GM21619 (cell line): ENCODE data around the gene OTOG.

Experiments used
- ATAC-seq: cut with Tn5 transposase; IDR thresholded peaks from one replicate; pipeline ENCODE4 v1.9.1; 2021; ENCODE audit not compliant: unreplicated experiment

Gene OTOG

DNA sequence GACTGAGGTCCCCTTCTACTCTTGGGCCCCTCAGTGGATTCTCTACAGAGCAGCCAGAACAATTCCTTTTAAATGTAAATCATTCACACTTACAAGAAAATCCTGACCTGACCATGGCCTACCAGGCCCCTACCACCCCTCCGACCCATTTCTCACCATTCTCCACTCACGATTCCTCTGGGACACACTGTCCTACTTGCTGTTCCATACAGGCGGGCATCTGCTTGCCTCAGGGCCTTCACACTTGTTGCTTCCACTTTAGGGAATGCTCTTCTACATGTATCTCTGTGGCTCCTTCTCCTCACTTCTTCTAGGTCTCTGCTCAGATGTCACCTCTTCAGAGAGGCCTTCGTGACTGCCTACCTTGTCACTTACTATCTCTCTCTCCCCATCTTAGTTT, 6.3 kb upstream of the OTOG start:
- ATAC-seq: no peak

DNA sequence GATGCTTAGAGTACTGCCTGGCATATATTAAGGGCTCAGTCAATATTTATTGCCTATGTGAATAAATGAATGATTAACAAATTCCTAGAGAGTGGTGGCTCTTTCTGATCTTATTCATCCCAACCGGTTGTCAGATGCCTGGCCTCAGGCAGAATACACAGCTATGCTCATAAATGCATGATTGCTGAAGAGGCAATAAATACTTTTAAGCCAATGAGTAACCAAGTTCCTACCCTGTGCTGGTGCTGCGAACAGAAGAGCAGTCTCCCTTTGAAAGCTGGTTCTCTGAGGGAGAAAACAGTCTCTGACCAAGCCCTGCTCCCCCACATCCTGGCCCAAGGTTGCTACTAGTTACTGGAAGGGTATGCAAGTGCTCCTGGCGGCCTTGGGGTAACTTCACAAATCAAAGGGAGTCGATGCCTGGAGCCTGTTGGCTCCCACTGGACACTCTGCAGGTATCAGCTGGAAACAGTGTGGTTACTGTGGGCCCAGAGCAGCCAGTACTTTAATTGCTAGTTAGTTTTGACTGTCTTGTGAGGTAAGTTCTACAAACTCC, 5.7 kb upstream of the OTOG start:
- ATAC-seq: no peak

DNA sequence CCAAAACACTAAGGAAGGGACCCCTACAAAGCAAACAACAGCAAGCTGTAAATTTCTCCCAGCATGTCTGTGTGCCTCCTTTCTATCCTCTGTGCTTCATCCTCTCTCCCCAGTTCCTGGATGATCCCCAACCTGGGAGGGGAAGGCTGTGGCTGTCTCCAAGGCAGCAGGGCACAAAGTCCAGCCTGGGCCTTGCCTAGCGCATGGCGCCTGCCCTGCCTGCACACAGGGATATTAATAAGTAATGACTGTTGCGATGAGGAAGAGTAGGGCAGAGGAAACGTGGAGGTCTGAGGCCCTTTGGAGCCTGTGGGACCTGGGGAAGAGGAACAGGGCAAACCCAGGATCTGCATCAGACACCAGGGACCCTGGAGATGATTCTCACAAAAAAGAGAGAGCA, 4.8 kb upstream of the OTOG start:
- ATAC-seq: no peak

DNA sequence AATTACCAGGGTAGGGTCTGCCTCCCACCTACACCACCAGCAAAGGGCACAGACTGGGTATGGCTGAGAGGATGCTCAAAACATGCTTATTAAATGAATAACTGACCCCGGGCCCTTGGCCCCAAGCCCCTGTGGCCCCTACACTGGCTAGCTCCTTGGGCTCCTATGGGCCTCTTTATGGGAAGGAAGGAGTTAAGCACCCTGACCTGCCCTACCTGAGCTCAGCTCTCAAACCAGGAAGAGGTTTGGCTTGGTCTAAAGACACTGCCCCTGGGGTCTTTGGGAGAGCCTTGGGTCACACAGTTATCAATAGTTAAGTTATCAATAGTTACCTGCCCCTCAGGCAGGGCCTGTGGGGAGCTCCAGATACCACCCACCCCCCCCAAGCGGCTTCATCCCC, 4.0 kb upstream of the OTOG start:
- ATAC-seq: no peak

DNA sequence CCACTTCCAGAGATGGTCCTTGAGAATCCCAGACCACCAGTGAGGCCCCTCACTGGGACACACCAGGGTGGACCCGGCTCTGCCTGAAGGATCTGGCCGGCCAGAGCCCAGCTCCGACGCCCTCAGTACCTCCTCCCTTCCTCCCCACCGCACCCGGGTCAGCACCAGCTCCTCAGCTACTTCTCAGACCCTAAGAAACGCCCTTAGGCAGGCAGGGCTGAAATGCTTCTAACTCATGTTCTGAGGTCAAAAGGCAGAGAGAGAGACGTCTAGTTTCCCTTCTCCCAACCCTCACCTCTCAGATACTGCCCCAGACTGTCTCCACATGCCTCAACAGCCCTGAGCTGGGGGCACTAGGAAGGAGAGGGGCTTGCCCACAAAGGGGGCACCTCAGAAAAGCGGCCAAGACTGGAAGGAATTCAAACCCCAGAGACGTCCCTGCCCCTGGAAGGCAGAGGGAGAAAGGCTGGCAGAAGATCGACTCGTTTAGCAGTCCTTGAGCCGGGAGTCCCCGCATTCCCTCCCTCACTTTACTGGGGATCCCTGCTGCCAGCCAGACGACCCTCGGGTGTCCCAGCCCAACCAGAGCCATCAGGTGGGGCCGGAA, 3.4 kb upstream of the OTOG start:
- no peak for ATAC-seq

DNA sequence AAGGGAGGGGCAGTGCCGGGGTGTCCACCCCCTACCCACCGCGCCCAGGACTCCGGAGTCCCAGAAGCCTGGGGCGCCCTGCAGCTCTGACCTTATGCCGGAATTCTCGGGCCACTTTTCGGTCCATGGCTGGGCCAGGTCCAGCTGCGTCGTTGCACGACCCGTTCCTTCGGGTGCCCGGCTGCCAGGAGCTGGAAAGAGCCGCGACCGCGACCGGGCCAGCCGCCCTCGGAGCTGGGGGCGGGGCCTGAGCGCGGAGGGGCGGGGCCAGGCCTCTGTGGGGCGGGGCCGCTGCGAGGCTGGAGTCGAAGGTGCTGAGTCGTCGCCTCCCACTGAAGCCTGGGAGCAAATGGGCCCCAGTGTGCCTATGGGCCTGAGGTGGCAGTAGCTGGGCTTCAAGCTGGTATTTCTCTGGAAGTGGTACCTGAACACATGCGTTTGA, 2.9 kb upstream of the OTOG start, which contains the start of gene USH1C:
Gene USH1C (minus strand): TSS at position 236 of the 442 bp plus-strand sequence. CDS start 109 bp downstream, at position 127.
- ATAC-seq: no peak

DNA sequence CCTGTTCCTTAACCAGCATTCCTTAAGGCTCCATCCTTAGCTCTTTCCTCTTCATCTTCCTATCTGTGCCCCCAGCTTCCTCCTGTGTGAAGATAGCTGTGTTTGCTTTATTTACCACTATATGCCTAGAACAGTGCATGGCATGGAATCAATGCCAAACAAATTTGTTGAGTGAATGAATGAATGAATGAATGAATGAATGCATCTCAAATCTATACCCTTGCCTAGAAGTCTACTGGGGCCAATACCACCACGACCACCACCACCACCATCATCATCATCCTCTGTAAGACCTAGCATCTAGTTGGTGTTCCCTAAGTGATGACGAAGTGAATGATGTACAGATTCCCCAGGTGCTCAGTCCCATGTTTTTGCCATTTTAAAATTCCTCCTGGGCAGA, 819 bp upstream of the OTOG start:
- no peak for ATAC-seq

DNA sequence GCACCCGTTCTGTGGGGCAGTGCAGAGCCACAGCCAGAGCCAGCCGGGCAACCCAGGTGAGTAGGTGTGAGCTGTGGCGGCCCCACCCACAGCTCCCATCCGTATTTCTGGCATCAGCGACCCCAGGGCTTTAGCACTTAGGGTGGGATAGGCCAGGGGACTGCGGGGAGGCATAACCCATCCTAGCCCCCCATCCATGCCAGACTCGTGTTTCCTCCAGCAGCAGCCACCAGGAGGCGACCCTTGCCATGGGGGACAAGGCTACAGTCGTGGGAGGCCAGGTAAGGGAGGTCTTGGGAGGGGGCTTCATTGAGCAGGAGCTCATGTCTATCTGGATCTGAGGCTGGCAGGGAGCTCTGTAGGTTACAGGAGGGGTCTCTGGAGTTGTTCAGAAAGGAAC, 873 bp downstream of the OTOG start:
- ATAC-seq: no peak

DNA sequence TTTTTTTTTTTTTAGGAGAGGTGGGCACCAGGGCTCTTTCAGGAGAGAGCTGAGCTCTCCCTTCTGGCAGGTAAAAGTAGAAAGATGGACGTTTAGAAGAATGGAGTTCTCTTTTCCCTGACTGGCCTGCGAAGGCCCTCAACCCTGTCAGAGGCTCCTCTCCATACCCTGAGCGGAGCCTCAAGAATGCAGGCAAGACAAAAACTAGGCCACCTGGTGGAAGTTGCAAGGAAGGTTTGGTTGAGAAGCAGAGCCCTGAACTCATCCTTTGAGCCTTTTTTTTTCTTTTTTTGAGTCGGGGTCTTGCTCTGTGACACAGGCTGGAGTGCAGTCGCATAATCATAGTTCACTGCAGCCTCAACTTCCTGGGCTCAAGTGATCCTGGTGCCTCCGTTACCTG, 1.4 kb downstream of the OTOG start:
- no peak for ATAC-seq

DNA sequence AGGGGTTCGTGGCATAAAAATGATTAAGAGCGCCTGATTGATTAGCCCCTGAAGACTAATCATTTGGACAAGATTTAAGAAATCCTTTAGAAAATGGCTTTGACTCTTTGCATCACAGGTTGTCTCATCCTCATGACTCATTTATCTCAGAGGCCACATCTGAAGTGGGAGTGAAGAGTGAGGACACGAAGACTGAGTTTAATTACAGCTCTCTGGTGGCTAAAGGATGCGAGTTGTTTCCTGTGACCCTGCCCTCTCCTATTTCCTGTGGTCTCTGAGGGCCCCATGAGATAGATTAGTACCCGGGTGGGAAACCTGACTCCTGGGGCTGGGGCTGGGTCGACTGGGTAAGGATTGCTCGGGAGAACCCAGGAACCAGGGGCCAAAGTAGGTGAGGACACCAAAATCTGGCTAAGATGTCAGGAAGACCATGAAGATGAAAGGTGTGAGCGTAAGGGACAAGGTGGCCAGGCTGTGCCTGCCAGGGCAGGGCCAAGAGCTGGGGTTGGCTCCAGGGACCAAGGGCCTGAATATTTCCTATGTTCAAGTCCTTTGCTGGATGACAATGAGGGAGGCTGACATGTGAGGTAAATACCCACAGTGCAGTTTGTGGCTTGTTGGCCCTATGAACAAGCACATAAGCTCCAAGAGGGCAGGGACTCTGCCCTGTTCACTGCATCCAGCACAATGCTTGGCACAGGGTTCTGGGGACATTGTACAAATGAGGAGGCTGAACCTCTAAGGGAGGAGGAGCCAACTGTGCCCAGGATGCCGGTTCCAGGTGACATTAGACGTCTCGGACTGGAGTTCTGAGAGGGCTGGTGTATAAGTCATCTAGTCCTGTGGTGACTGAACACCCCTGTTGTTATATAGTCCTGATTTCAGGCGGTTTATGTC, 3.6 kb downstream of the OTOG start:
- no peak for ATAC-seq

DNA sequence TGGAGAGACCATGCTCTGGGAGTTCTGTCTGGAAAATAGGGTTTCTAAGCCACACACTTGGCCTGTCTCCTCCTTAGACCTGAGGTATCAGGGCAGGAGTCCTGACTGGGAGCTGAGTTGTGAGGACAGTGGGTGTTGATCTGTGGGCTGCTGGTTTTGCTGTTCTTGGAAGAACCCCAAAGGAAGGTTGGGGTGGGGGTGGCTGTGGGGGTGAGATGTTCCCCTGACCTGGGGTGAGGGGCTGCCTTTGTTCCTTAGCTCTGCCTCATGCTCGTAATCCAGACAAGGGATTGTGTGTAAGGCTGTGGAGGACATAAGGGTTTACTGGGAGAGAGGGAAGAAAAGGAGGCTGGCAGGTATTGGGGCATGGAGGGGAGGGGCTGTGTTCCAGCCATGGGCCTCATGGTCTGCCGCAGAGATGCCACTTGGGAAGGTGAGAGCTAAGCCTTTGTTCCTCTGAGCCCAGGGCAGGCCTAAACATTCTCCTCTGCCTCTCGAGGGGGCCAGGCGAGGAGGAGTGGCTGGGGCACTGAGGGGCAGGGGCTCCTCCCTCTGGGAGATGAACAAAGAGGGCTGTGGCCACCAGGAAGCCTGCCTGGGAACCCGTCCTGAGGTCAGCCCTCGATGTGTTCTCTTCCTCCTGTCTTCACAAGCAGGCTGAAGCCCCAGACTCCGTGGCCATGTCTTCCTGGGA, 4.4 kb downstream of the OTOG start:
- ATAC-seq: no peak

DNA sequence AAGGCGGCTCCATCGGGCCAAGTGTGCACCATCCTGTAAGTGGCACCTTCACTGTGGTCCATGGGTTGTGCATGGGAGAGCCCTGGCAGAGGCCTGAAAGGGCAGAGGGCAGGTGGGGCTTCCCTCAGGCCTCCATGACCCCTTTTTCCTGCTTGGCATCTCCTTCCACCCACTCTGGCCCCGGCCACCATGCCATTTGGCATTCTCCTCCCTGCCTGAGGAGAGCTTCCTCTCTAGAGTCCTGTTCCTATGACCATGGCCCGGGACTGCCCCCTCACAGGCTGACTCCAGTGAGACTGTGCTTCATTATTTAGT, 4.9 kb downstream of the OTOG start:
- ATAC-seq: no peak

DNA sequence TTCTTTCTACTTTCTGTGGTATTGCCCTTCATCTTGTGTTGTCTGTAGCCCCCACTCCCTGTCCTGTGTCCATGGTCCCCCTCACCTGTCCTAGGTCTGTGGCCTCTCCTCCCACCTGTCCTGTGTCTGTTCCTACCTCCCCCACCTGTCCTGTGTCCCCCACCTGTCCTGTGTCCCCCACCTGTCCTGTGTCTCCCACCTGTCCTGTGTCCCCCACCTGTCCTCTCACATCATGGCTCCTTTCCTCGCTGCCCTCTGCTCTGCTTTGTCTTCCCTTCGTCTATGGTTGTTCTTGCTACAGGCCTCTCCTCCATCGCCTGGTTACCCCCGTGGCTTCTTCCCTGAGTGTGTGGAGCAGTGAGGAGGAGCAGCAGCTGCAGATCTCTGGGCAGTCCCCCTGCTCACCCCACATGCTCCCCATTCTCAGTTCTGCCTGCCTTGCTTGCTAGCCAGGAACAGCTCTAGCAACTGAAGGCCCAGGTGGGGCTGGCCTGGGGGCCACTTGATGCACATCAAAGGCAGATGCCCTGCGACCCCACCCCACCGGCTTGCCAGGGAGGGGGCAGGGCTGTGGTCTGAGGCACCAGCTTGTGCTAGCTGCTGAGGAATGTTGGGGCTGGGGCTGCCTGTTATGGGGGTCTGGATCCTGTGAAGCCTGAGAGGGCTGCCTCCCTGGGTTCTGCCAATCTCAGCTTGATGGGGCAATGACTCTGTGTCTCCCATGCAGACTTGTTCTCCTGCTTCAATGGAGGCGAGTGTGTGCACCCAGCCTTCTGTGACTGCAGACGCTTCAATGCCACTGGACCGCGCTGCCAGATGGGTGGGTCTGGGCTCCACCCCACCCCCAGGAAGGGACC, 5.6 kb downstream of the OTOG start:
- no peak for ATAC-seq

DNA sequence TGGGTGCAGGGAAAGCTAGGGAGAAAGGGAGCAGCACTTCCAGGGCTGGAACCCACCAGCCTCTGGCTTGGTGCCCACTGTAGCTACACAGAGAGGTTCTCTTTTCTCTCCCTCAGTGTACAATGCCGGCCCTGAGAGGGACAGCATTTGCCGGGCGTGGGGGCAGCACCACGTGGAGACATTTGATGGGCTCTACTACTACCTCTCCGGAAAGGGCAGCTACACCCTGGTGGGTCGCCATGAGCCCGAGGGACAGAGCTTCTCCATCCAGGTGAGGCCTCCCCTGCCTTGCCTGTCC, 6.1 kb downstream of the OTOG start:
- ATAC-seq: no peak

DNA sequence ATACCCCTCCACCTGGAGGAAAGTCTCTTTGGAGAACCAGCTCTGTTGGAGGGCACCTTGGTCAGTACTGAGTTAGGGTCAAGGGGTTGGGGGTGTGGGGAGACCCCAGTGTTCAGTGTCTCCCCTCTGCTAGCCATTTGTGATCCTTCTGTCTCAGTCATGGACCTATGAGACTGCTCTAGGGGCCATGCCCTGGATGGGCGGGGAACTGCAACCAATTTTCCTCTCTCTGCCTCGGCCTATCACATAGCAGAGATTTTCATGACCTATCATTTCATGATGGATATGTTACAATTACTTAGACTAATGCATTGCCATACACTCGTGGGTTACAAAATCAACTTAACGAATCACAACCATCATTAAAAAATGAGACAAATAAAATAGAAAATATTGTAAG, 7.4 kb downstream of the OTOG start:
- ATAC-seq: no peak

DNA sequence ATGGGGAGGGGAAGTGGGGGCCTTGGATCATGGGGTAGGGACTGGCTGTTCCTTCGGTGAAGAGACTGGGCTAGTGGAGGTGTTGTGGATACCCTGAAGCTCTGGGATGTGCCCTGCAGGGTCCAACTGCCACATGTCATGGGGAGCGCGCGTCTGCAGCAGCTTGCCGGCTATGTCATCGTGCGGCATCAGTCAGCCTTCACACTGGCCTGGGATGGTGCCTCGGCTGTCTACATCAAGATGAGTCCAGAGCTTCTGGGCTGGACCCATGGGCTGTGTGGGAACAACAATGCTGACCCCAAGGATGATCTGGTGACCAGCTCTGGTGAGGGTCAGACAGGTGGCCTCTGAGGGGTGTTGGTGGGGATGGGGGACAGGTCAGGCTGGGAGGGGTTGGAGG, 9.9 kb downstream of the OTOG start:
- ATAC-seq: no peak

DNA sequence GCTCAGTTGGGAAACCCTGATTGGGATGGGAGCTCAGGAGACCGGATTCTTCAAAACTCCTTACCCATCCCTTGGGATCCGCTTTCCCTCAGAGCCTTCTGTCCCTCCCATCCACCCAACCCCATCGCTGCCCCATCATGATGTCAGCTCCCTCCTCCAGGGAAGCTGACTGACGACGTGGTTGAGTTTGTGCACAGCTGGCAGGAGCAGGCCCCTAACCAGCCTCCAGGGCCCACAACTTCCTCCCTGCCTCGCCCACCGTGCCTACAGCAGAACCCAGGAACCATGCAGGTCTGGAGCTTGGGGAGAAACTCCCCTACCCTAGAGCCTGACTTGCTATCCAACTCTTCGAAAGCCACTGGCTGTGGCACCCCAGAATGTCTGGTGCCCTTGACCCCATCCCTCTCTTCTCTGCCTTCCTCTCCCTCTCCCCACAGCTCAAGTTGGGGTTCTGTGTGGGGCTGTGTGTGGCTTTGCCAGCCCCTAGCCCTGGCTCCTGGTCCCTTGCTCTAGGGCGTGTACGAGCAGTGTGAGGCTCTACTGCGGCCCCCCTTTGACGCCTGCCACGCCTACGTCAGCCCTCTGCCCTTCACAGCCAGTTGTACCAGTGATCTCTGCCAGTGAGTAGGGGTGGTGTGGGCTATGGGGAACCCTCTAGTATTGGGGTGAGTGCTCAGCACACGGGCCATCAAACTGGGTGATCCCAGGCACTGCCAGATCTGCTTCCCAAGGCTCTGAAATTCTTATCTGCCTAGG, 11.1 kb downstream of the OTOG start:
- ATAC-seq: no peak

DNA sequence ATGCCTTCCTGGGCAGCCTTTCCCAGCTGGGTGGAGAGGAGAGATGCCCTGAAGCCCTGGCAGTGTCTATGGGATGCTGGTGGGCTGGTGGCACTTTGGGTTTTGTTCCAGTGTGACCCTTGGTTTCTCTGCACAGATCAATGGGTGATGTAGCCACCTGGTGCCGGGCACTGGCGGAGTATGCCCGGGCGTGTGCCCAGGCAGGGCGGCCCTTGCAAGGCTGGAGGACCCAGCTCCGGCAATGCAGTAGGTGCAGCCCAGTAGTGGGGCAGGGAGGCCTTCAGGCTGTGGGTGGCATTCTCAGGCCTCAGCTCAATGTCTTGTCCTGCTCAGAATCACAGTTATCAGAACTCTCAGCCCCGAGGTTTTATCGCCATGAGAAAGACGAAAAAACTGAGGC, 11.9 kb downstream of the OTOG start:
- no peak for ATAC-seq

DNA sequence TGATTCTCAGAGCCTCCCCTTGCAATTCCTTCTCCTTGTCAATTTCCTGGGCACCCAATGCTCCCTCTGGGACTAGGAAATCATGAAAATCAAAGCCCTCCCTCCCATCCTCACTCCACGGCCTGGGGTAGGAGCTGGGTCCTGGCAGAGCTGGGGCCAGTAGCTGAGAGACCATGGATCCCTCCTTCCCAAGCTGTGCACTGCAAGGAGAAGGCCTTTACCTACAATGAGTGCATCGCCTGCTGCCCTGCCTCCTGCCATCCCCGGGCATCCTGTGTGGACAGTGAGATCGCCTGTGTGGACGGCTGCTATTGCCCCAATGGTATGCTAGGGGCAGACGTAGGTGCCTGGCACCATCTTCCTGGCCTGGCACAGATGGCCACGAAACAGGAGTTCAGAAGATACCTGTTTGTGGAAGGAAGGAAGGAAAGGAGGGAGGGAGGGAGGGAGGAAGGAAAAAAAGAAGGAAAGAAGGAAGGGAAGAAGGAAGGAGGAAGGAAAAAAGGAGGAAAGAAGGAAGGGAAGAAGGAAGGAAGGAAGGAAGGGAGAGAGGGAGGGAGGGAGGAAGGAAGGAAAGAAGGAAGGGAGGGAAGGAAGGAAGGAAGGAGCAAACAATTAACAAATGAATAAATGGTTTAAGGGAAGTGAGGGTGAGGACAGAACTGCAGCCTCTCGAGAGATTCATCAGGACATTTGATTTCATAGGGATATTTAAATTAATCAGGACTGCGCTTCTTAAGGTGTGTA, 12.5 kb downstream of the OTOG start:
- ATAC-seq: no peak
